HG03064 (cell line): ENCODE results near the gene TBC1D26.
"Not testable (repeated sequence)": the region's sequence is repeated elsewhere in the genome, so short reads cannot be mapped to it uniquely, and the experiment has no call there.

Experiments
- ATAC-seq: cut with Tn5 transposase; IDR thresholded peaks from one replicate; pipeline ENCODE4 v1.9.1; 2021; ENCODE audit warnings: low read depth; ENCODE audit not compliant: unreplicated experiment

Gene TBC1D26

GRCh38 chr17:15742051-15742795 is 10.1 kb downstream of the TBC1D26 start:
- no peak for ATAC-seq

- ATAC-seq, result no peak
Measured at GRCh38 chr17:15742921-15743320, 10.8 kb downstream of the TBC1D26 start.

- no peak for ATAC-seq
Measured at GRCh38 chr17:15744074-15744676, 12.1 kb downstream of the TBC1D26 start.

GRCh38 chr17:15744885-15745284 is 12.8 kb downstream of the TBC1D26 start:
- ATAC-seq, result no peak

- not testable (repeated sequence) for ATAC-seq
Measured at GRCh38 chr17:15749403-15749802, 17.3 kb downstream of the TBC1D26 start.

GRCh38 chr17:15768865-15769533 is 36.9 kb downstream of the TBC1D26 start:
- not testable (repeated sequence) for ATAC-seq

GRCh38 chr17:15770679-15771078 is 38.6 kb downstream of the TBC1D26 start:
- ATAC-seq, result not testable (repeated sequence)

GRCh38 chr17:15776871-15777270 is 44.8 kb downstream of the TBC1D26 start:
- no peak for ATAC-seq

GRCh38 chr17:15777297-15777696 is 45.2 kb downstream of the TBC1D26 start:
- no peak for ATAC-seq

- ATAC-seq, result no peak
Measured at GRCh38 chr17:15777717-15778116, 45.6 kb downstream of the TBC1D26 start.

GRCh38 chr17:15779119-15779518 is 47.0 kb downstream of the TBC1D26 start:
- no peak for ATAC-seq

- no peak for ATAC-seq
Measured at GRCh38 chr17:15780188-15780587, 48.1 kb downstream of the TBC1D26 start.

- no peak for ATAC-seq
Measured at GRCh38 chr17:15782866-15783265, 50.8 kb downstream of the TBC1D26 start.

GRCh38 chr17:15783461-15783860 is 51.4 kb downstream of the TBC1D26 start:
- ATAC-seq, result no peak

GRCh38 chr17:15784351-15784750 is 52.3 kb downstream of the TBC1D26 start:
- ATAC-seq, result not testable (repeated sequence)

GRCh38 chr17:15787363-15788075 is 55.4 kb downstream of the TBC1D26 start:
- not testable (repeated sequence) for ATAC-seq

- not testable (repeated sequence) for ATAC-seq
Measured at GRCh38 chr17:15788365-15788764, 56.3 kb downstream of the TBC1D26 start.
